Measurements from ENCODE around the gene TAF9.
"Not testable (repeated sequence)": the region's sequence is repeated elsewhere in the genome, so short reads cannot be mapped to it uniquely, and the experiment has no call there.

TAF9 gene

DNA sequence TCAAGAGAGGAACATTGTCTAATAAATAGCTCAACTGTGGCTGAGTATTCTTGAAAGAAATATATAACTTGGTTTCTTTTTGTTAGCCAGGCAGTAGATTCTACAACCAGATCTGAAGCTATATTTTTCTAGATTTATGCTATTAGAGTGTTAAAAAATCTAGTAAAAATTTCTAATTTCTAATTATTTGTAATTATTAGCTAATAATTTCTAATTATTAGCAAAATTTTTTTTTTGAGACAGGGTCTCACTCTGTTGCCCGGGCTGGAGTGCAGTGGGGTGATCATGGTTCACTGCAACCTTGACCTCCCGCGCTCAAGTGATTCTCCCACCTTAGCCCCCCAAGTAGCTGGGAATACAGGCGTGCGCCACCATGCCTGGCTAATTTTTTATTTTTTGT, 3.1 kb upstream of the TAF9 start (continued):
- TF ChIP-seq, protein P1, sequence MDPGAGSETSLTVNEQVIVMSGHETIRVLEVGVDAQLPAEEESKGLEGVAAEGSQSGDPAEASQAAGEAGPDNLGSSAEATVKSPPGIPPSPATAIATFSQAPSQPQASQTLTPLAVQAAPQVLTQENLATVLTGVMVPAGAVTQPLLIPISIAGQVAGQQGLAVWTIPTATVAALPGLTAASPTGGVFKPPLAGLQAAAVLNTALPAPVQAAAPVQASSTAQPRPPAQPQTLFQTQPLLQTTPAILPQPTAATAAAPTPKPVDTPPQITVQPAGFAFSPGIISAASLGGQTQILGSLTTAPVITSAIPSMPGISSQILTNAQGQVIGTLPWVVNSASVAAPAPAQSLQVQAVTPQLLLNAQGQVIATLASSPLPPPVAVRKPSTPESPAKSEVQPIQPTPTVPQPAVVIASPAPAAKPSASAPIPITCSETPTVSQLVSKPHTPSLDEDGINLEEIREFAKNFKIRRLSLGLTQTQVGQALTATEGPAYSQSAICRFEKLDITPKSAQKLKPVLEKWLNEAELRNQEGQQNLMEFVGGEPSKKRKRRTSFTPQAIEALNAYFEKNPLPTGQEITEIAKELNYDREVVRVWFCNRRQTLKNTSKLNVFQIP (CRISPR knock-in tag; IDR thresholded peaks at IDR 0.05; ENCODE audit: borderline replicate concordance, low read depth), result no peak

DNA sequence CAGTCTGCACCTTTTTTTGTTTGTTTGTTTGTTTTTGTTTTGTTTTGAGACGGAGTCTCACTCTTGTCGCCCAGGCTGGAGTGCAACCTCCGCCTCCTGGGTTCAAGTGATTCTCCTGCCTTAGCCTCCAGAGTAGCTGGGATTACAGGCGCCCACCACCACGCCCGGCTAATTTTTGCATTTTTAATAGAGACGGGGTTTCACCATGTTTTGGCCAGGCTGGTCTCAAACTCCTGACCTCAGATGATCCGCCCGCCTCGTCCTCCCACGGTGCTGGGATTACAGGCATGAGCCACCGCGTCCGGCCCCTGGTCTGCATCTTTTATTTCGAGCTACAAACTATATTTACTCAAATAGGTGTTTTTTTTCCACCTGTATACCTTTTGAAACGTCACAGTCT, 1.0 kb upstream of the TAF9 start:
- ATAC-seq, result not testable (repeated sequence)

DNA sequence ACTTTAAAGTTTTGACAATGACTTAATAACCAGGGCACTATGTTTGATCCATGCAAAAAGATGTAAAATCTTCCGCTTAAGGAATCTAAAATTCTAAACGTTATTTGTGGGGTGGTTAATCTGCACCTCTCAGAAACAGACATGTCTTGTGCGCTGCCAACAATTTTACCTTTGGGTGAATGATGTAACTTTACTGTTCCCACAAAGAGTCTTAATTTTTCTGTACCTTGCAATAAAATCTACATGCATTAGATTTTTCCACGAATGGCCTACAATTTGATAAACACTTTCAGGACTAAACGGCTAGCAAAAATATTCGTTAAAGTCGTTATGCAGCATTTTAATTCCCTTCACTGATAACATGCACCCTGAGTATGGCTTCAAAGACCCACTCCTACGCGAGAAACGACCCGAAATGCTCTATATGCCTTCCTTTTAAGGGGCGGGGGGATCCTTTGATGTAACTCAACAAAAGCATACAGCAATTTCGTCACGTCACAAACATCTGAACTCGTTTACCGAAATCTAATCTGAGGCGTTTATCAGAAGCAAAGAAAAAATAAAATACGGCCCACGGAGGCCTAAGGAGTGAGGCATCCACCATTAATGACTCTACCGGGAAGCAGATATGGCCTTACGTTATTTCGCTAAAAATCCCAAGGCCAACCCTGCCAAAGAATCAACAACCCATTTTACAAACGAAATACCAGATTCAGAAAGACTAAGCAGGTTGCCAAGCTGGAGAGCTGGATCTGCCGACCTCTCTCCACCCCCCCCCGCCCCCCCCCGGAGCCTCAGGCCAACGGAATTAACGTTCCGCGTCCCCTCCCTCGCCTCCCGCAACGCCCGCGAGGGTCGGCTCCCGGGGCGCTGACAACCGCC, 621 bp downstream of the TAF9 start:
- no peak for TF ChIP-seq OSR1 (CRISPR knock-in tag; IDR thresholded peaks at IDR 0.05)
- TF ChIP-seq ZFP3 (CRISPR knock-in tag; IDR thresholded peaks at IDR 0.05), result no peak
- TF ChIP-seq, protein P2, sequence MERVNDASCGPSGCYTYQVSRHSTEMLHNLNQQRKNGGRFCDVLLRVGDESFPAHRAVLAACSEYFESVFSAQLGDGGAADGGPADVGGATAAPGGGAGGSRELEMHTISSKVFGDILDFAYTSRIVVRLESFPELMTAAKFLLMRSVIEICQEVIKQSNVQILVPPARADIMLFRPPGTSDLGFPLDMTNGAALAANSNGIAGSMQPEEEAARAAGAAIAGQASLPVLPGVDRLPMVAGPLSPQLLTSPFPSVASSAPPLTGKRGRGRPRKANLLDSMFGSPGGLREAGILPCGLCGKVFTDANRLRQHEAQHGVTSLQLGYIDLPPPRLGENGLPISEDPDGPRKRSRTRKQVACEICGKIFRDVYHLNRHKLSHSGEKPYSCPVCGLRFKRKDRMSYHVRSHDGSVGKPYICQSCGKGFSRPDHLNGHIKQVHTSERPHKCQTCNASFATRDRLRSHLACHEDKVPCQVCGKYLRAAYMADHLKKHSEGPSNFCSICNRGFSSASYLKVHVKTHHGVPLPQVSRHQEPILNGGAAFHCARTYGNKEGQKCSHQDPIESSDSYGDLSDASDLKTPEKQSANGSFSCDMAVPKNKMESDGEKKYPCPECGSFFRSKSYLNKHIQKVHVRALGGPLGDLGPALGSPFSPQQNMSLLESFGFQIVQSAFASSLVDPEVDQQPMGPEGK (CRISPR knock-in tag; IDR thresholded peaks at IDR 0.05; ENCODE audit: borderline replicate concordance), result peak; percentile 87; the same call in 1 of the 2 replicates
- TF ChIP-seq BACH2 (CRISPR knock-in tag; IDR thresholded peaks at IDR 0.05; ENCODE audit: borderline replicate concordance), result no peak
- no peak for TF ChIP-seq PPARA (CRISPR knock-in tag; IDR thresholded peaks at IDR 0.05; ENCODE audit: borderline replicate concordance)
- no peak for TF ChIP-seq ISL1 (CRISPR knock-in tag; IDR thresholded peaks at IDR 0.05)
- TF ChIP-seq ARNTL (CRISPR knock-in tag; IDR thresholded peaks at IDR 0.05; ENCODE audit: borderline replicate concordance, low read depth), result no peak
- no peak for TF ChIP-seq TCF4 (CRISPR knock-in tag; IDR thresholded peaks at IDR 0.05; ENCODE audit: borderline replicate concordance)
- TF ChIP-seq, protein P3, sequence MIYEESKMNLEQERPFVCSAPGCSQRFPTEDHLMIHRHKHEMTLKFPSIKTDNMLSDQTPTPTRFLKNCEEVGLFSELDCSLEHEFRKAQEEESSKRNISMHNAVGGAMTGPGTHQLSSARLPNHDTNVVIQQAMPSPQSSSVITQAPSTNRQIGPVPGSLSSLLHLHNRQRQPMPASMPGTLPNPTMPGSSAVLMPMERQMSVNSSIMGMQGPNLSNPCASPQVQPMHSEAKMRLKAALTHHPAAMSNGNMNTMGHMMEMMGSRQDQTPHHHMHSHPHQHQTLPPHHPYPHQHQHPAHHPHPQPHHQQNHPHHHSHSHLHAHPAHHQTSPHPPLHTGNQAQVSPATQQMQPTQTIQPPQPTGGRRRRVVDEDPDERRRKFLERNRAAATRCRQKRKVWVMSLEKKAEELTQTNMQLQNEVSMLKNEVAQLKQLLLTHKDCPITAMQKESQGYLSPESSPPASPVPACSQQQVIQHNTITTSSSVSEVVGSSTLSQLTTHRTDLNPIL (CRISPR knock-in tag; IDR thresholded peaks at IDR 0.05; ENCODE audit: low read depth), result no peak
- TF ChIP-seq, protein P1 (CRISPR knock-in tag; IDR thresholded peaks at IDR 0.05; ENCODE audit: borderline replicate concordance, low read depth), result no peak
- TF ChIP-seq ZC3H10 (CRISPR knock-in tag; IDR thresholded peaks at IDR 0.05), result no peak
- TF ChIP-seq ZNF8 (CRISPR knock-in tag; IDR thresholded peaks at IDR 0.05), result no peak
- TF ChIP-seq RARB (CRISPR knock-in tag; IDR thresholded peaks at IDR 0.05), result no peak
- no peak for TF ChIP-seq SNAI2 (CRISPR knock-in tag; IDR thresholded peaks at IDR 0.05)
- TF ChIP-seq ZFP30 (CRISPR knock-in tag; IDR thresholded peaks at IDR 0.05), result 0 out of 2 replicates have a peak, but pooled peaks have one; percentile 21
- TF ChIP-seq ESRRG (CRISPR knock-in tag; IDR thresholded peaks at IDR 0.05), result no peak
- TF ChIP-seq GLIS3 (CRISPR knock-in tag; IDR thresholded peaks at IDR 0.05), result no peak
- ATAC-seq, result peak; percentile 34

DNA sequence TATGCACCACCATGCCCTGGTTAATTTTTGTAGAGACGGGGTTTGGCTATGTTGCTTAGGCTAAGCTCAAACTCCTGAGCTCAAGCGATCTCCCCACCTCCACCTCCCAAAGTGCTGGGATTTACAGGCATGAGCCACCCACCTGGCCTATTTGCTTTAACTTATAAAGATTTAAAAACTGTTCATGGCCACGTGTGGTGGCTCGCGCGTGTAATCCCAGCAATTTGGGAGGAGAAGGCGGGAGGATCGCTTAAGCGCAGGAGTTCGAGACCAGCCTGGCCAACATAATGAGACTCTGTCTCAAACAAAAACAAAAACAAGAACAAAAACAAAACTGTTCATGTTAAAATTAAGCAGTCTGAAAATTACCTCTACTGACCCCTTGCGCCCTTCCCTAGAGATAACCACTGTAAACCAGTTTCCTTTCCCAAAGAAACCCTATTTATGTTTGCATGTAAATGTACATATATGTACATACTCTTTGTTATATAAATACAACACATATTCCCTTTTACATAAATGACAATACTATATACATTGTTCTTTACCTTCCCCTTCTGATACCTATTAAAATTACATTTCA, 1.5 kb downstream of the TAF9 start:
- no peak for ATAC-seq
- TF ChIP-seq ZNF565 (CRISPR knock-in tag; conservative IDR thresholded peaks at IDR 0.05; ENCODE audit: low read depth), result no peak
- TF ChIP-seq ESRRG (CRISPR knock-in tag; IDR thresholded peaks at IDR 0.05), result no peak
- TF ChIP-seq ZNF70 (CRISPR knock-in tag; IDR thresholded peaks at IDR 0.05), result no peak
- no peak for TF ChIP-seq PPARA (CRISPR knock-in tag; IDR thresholded peaks at IDR 0.05; ENCODE audit: borderline replicate concordance)
- TF ChIP-seq SNAI2 (CRISPR knock-in tag; IDR thresholded peaks at IDR 0.05), result no peak
- TF ChIP-seq ISL1 (CRISPR knock-in tag; IDR thresholded peaks at IDR 0.05), result no peak
- TF ChIP-seq, protein P4, sequence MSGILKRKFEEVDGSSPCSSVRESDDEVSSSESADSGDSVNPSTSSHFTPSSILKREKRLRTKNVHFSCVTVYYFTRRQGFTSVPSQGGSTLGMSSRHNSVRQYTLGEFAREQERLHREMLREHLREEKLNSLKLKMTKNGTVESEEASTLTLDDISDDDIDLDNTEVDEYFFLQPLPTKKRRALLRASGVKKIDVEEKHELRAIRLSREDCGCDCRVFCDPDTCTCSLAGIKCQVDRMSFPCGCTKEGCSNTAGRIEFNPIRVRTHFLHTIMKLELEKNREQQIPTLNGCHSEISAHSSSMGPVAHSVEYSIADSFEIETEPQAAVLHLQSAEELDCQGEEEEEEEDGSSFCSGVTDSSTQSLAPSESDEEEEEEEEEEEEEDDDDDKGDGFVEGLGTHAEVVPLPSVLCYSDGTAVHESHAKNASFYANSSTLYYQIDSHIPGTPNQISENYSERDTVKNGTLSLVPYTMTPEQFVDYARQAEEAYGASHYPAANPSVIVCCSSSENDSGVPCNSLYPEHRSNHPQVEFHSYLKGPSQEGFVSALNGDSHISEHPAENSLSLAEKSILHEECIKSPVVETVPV (CRISPR knock-in tag; IDR thresholded peaks at IDR 0.05), result no peak
- TF ChIP-seq ZFP30 (CRISPR knock-in tag; IDR thresholded peaks at IDR 0.05), result no peak
- no peak for TF ChIP-seq GLIS3 (CRISPR knock-in tag; IDR thresholded peaks at IDR 0.05)
- TF ChIP-seq OSR1 (CRISPR knock-in tag; IDR thresholded peaks at IDR 0.05), result no peak
- no peak for TF ChIP-seq BACH2 (CRISPR knock-in tag; IDR thresholded peaks at IDR 0.05; ENCODE audit: borderline replicate concordance)
- TF ChIP-seq, protein P1 (CRISPR knock-in tag; IDR thresholded peaks at IDR 0.05; ENCODE audit: borderline replicate concordance, low read depth), result no peak
- no peak for TF ChIP-seq ZC3H10 (CRISPR knock-in tag; IDR thresholded peaks at IDR 0.05)
- TF ChIP-seq, protein P2 (CRISPR knock-in tag; IDR thresholded peaks at IDR 0.05; ENCODE audit: borderline replicate concordance), result no peak
- TF ChIP-seq TCF4 (CRISPR knock-in tag; IDR thresholded peaks at IDR 0.05; ENCODE audit: borderline replicate concordance), result no peak
- no peak for TF ChIP-seq CSDC2 (CRISPR knock-in tag; IDR thresholded peaks at IDR 0.05)

All from SK-N-SH treated with all-trans-retinoic acid at 6 μM for 48 hours (cell line).